A673 (cell line): Measurements from ENCODE around the gene NOTCH4. TPM values are rescaled to one million over a fixed set of nuclear protein-coding genes. Genes with fewer than 3 reads are reported as not detected.
"Not testable (repeated sequence)": the region's sequence is repeated elsewhere in the genome, so short reads cannot be mapped to it uniquely, and the experiment has no call there.

Experiments
- BruUV-seq: library from RNA; stranded (reverse); fragments of 400-500 nt; replicated peaks from 2 replicates; lab custom pipeline; 2021; lab: Mats Ljungman, UMichigan
- CTCF ChIA-PET: fragments of 300-600 bp; sonication (Branson Sonifier 250); formaldehyde crosslinking; loops from one replicate; lab custom pipeline; 2022; ENCODE audit warnings: antibody characterized with exemption; lab: Charles Lee
- POLR2A ChIA-PET: fragments of 300-600 bp; sonication (Branson Sonifier 250); formaldehyde crosslinking; loops from one replicate; lab custom pipeline; 2022; ENCODE audit warnings: antibody characterized with exemption; ENCODE audit not compliant: low non-redundant PET; lab: Charles Lee
- DNase-seq: peaks from one replicate; pipeline ENCODE4 v3.0.0-alpha.2; 2015; ENCODE audit warnings: low spot score
- H3K27ac ChIP-seq: fragments of 200-600 bp; sonication (generic); 2 replicates; pipeline ENCODE4 v1.5.1; 2016; ENCODE audit warnings: mixed run types, low read depth, mild to moderate bottlenecking, mixed read lengths, antibody characterized with exemption, low read length; ENCODE audit not compliant: poor library complexity, severe bottlenecking
- H3K27me3 ChIP-seq: fragments of 200-600 bp; sonication (generic); replicated peaks from 2 replicates; pipeline ENCODE4 v1.6.1; 2017; ENCODE audit warnings: mixed run types, low read depth, mild to moderate bottlenecking, mixed read lengths, antibody characterized with exemption, low read length; ENCODE audit not compliant: insufficient read depth, poor library complexity
- H3K36me3 ChIP-seq: fragments of 200-600 bp; sonication (generic); 2 replicates; pipeline ENCODE4 v1.6.1; 2016; ENCODE audit warnings: mixed run types, mild to moderate bottlenecking, mixed read lengths, antibody characterized with exemption, low read length; ENCODE audit not compliant: insufficient read depth, poor library complexity, severe bottlenecking
- H3K4me1 ChIP-seq: fragments of 200-600 bp; sonication (generic); 2 replicates; pipeline ENCODE4 v1.6.1; 2017; ENCODE audit warnings: mixed run types, mild to moderate bottlenecking, mixed read lengths, antibody characterized with exemption, low read length; ENCODE audit not compliant: insufficient read depth, poor library complexity, severe bottlenecking
- H3K4me3 ChIP-seq: fragments of 200-600 bp; sonication (generic); 2 replicates; pipeline ENCODE4 v1.5.1; 2016; ENCODE audit warnings: low read depth, mixed run types, mild to moderate bottlenecking, mixed read lengths, low read length; ENCODE audit not compliant: poor library complexity, severe bottlenecking
- H3K9me3 ChIP-seq: fragments of 200-600 bp; sonication (generic); 2 replicates; pipeline ENCODE4 v1.6.1; 2016; ENCODE audit warnings: mixed run types, low read depth, mild to moderate bottlenecking, mixed read lengths, antibody characterized with exemption, low read length; ENCODE audit not compliant: poor library complexity, severe bottlenecking
- EZH2 ChIP-seq: fragments of 200-600 bp; sonication (generic); IDR thresholded peaks from 2 replicates; pipeline ENCODE4 v1.6.1; 2017; ENCODE audit warnings: borderline replicate concordance, low read depth, mild to moderate bottlenecking, mixed read lengths, antibody characterized with exemption, low read length; ENCODE audit not compliant: poor library complexity, severe bottlenecking
- intact Hi-C: fragments of 100-400 bp; cut with micrococcal nuclease; formaldehyde crosslinking; loops from one replicate; pipeline ENCODE4 v1.10.0; 2022; ENCODE audit not compliant: unreplicated experiment
- total RNA-seq: library from RNA; stranded (reverse); gene quantifications from 2 replicates; pipeline ENCODE4 v1.2.3, GENCODE V29; 2021
- TF ChIP-seq, protein P1 (sequence below): fragments of 300-800, 200-600 bp; sonication (generic); conservative IDR thresholded peaks from 2 replicates; pipeline ENCODE4 v1.5.1; 2017; ENCODE audit warnings: low read depth, mild to moderate bottlenecking, antibody characterized with exemption, low read length, moderate library complexity, mixed read lengths

NOTCH4 gene
- total RNA-seq, 1 experiment from 2014 or later, result 2.4 TPM

DNA sequence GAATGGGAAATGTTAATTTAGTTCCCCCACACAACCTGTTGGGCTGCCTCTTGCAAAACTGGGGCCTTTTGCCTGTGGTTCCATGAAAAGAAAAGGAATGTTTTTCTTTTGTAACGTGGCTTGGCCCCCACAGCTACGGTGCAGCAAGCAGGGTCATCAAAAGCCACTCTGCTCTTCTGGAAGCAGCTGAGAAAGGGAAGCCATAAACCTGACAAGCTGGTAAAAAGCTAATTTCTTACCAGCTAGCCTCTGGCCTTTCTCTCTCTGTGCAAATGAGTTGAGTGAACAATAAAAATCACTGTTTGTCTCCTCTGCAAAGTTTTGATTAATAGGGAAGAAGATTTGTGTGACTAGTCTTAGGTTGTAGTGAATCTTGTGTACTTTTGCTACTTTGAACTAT, 23.5 kb upstream of the NOTCH4 start:
- ChIA-PET CTCF (no interaction called here), POLR2A (no interaction called here)
- peaks cover 10% of the 10 kb centered on the region for H3K9me3 ChIP-seq
- no peak overlapping the region for H3K27ac ChIP-seq
- no peak for DNase-seq
- H3K4me3 ChIP-seq, result no peak overlapping the region
- TF ChIP-seq EZH2, result no peak
- TF ChIP-seq, protein P1, sequence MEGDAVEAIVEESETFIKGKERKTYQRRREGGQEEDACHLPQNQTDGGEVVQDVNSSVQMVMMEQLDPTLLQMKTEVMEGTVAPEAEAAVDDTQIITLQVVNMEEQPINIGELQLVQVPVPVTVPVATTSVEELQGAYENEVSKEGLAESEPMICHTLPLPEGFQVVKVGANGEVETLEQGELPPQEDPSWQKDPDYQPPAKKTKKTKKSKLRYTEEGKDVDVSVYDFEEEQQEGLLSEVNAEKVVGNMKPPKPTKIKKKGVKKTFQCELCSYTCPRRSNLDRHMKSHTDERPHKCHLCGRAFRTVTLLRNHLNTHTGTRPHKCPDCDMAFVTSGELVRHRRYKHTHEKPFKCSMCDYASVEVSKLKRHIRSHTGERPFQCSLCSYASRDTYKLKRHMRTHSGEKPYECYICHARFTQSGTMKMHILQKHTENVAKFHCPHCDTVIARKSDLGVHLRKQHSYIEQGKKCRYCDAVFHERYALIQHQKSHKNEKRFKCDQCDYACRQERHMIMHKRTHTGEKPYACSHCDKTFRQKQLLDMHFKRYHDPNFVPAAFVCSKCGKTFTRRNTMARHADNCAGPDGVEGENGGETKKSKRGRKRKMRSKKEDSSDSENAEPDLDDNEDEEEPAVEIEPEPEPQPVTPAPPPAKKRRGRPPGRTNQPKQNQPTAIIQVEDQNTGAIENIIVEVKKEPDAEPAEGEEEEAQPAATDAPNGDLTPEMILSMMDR, result no peak
- BruUV-seq, result no TSS peak
- H3K4me1 ChIP-seq, result peaks cover 6% of the 10 kb centered on the region
- no peaks in the 10 kb centered on the region for H3K27me3 ChIP-seq
- intact Hi-C loops, result loop anchor here (5.0 to 10.0 kb wide), 2 partner anchors 165 to 547 kb away; no protein-coding TSS in a partner anchor
- no peaks in the 10 kb centered on the region for H3K36me3 ChIP-seq

DNA sequence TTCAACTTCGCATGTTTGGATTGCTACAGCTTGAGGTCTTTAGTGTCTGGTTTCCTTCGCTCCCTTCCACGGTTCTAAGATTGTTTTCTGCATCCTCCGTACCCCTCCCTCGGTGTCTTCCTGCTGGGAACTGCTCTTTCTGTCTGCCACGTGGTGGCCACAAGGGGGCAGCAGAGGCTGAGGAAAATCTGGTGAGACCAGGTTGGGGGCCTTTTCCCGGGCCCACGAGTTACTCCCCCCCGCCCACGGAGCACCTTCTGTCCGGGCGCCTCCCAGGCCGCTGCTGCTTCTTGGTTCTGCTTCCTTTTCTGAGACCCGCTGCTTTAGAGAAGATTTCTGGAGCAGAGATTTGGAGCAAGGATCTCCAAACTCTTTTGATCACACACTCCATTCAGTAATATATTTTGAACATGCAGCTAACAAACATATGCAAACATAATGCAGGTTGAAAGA, 21.1 kb upstream of the NOTCH4 start:
- peaks cover 6% of the 10 kb centered on the region for H3K4me1 ChIP-seq
- no TSS peak for BruUV-seq
- intact Hi-C loops, result loop anchor here (5.0 to 10.0 kb wide), 3 partner anchors 128 to 550 kb away; no protein-coding TSS in a partner anchor
- H3K9me3 ChIP-seq, result peaks cover 10% of the 10 kb centered on the region
- H3K4me3 ChIP-seq, result no peak overlapping the region
- H3K36me3 ChIP-seq, result no peaks in the 10 kb centered on the region
- peak; percentile 87 for DNase-seq
- ChIA-PET CTCF (interaction anchor here (0.5 to 0.6 kb wide), 2 partner anchors 129 to 309 kb away, joined by 3 read pairs; no protein-coding TSS in a partner anchor), POLR2A (interaction anchor here (0.5 kb wide), 1 partner anchor 1637 kb away, joined by 7 read pairs; no protein-coding TSS in a partner anchor)
- no peak overlapping the region for H3K27ac ChIP-seq
- H3K27me3 ChIP-seq, result no peaks in the 10 kb centered on the region
- TF ChIP-seq, protein P1, result peak; percentile 97
- TF ChIP-seq EZH2, result no peak

DNA sequence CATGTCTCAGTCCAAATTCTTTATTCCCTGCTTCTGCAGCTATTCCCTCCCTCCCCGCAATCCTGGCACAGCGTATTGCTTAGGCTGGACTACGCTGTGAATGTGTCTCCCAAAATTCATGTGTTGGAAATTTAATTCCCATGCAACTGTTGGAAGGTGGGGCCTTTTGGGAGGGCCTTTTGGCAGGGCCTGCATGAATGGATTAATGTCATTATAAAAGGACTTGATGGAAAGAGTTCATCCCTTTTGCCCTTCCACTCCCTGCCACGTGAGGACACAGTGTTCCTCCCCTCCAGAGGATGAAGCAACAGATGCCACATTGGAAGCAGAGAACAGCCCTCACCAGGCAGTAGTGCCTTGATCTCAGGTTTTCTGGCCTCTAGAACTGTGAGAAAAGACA, 20.4 kb upstream of the NOTCH4 start:
- CTCF ChIA-PET, result no interaction called here
- Histone ChIP-seq H3K27ac (no peak overlapping the region), H3K4me3 (no peak overlapping the region), H3K4me1 (peaks cover 6% of the 10 kb centered on the region), H3K36me3 (no peaks in the 10 kb centered on the region), H3K27me3 (no peaks in the 10 kb centered on the region), H3K9me3 (peaks cover 7% of the 10 kb centered on the region)
- intact Hi-C loops, result loop anchor here (5.0 to 10.0 kb wide), 2 partner anchors 127 to 551 kb away; no protein-coding TSS in a partner anchor
- no peak for DNase-seq
- no peak for TF ChIP-seq EZH2
- TF ChIP-seq, protein P1, result no peak
- POLR2A ChIA-PET, result no interaction called here
- BruUV-seq, result no TSS peak

DNA sequence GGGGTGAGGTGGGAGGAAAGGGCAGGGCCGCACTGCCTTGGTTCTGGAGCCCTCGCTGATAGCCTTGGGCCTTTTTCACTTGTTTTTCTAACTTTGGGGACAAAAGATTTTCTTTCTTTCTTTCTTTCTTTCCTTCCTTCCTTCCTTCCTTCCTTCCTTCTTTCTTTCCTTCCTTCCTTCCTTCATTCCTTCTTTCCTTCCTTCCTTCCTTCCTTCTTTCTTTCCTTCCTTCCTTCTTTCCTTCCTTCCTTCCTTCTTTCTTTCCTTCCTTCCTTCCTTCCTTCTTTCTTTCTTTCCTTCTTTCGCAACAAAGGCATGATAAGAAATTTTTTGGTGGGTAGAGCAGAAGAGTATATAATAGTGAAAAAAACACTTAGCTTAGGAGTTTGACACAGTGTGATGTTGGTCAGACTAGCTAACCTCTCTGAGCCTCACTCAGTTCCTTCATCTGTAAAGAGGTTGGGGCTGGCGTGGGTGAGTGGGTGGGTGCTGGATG, 18.5 kb upstream of the NOTCH4 start:
- H3K9me3 ChIP-seq, DNase-seq, H3K36me3 ChIP-seq, H3K4me1 ChIP-seq, H3K4me3 ChIP-seq, H3K27me3 ChIP-seq, CTCF ChIA-PET, H3K27ac ChIP-seq, BruUV-seq: not testable (repeated sequence)
- POLR2A ChIA-PET, result interaction anchor here (1.0 kb wide), 1 partner anchor 27 kb away, joined by 3 read pairs; no protein-coding TSS in a partner anchor
- intact Hi-C loops, result loop anchor here (5.0 to 10.0 kb wide), 2 partner anchors 125 to 552 kb away; no protein-coding TSS in a partner anchor
